HCT116 (cell line): ENCODE results near the gene PLAC8L1. TPM values are rescaled to one million over a fixed set of nuclear protein-coding genes. Genes with fewer than 3 reads are reported as not detected.

Experiments used
- ATAC-seq: fragments of 200-7000 bp; cut with Tn5 transposase; 2 replicates; pipeline ENCODE4 v1.9.1; 2020; ENCODE audit warnings: mild to moderate bottlenecking, moderate library complexity
- BruUV-seq: library from RNA; stranded (reverse); fragments of 400-500 nt; replicated peaks from 2 replicates; lab custom pipeline; 2021; lab: Mats Ljungman, UMichigan
- CTCF ChIA-PET: fragments of 300-600 bp; sonication (Branson Sonifier 250); formaldehyde crosslinking; loops from one replicate; lab custom pipeline; 2021; ENCODE audit warnings: antibody characterized with exemption; lab: Charles Lee
- POLR2A ChIA-PET: fragments of 300-600, 350-600 bp; sonication (Branson Sonifier 250); formaldehyde crosslinking; loops from one replicate; lab custom pipeline; 2021; ENCODE audit warnings: antibody characterized with exemption; lab: Charles Lee
- RAD21 ChIA-PET, 2 experiments: fragments of 300-600 bp; sonication (Branson Sonifier 250); formaldehyde crosslinking; loops; one replicate each; lab custom pipeline; 2023; ENCODE audit warnings: low total read pairs in 2 of 2; ENCODE audit not compliant: uncharacterized antibody in 2 of 2, unreplicated experiment in 2 of 2, low non-redundant PET in 1 of 2; lab: Charles Lee
- DNase-seq: peaks from one replicate; pipeline ENCODE4 v3.0.0-alpha.2; 2010; ENCODE audit warnings: low read depth, low spot score
- H2AFZ ChIP-seq: fragments of 200-600 bp; shearing (Covaris generic), sonication (generic); 2 replicates; pipeline ENCODE4 v1.6.1; 2017; ENCODE audit warnings: low read depth, mixed run types, mixed read lengths, antibody characterized with exemption, low read length; ENCODE audit not compliant: poor library complexity, severe bottlenecking
- H3K27ac ChIP-seq: 2 replicates; pipeline ENCODE4 v1.5.1; 2012; ENCODE audit warnings: low read depth, low read length
- H3K27me3 ChIP-seq: fragments of 200-600 bp; sonication (generic); 2 replicates; pipeline ENCODE4 v1.6.1; 2016; ENCODE audit warnings: mixed run types, low read length, mixed read lengths; ENCODE audit not compliant: insufficient read depth
- H3K36me3 ChIP-seq, 2 experiments: fragments of 200-500 bp in 1 of 2; fragments of 200-600 bp in 1 of 2; sonication (Bioruptor generic) in 1 of 2; sonication (generic) in 1 of 2; 2 replicates each; pipeline versions ENCODE4 v1.5.1 to v1.6.1; 2014 to 2016; ENCODE audit warnings: low read length in 2 of 2, inconsistent platforms in 1 of 2, mixed read lengths in 1 of 2, mixed run types in 1 of 2; ENCODE audit not compliant: insufficient read depth in 2 of 2, control insufficient read depth in 1 of 2
- H3K4me1 ChIP-seq, 2 experiments: fragments of 200-600 bp in 1 of 2; sonication (generic) in 1 of 2; 2 replicates each; pipeline versions ENCODE4 v1.5.1 to v1.6.1; 2012 to 2017; ENCODE audit warnings: low read length in 2 of 2, inconsistent platforms in 1 of 2, mild to moderate bottlenecking in 1 of 2, mixed read lengths in 1 of 2, mixed run types in 1 of 2, moderate library complexity in 1 of 2; ENCODE audit not compliant: insufficient read depth in 2 of 2, control insufficient read depth in 1 of 2
- H3K4me2 ChIP-seq: fragments of 200-600 bp; sonication (generic); 2 replicates; pipeline ENCODE4 v1.6.1; 2017; ENCODE audit warnings: mixed run types, low read length, mixed read lengths
- H3K4me3 ChIP-seq, 2 experiments: fragments of 200-600 bp in 1 of 2; sonication (generic) in 1 of 2; replicated peaks in 1 of 2; 2 replicates each; pipeline ENCODE4 v1.5.1; 2011 to 2016; ENCODE audit warnings: low read length in 2 of 2, control low read depth in 1 of 2, low read depth in 1 of 2, mild to moderate bottlenecking in 1 of 2, mixed read lengths in 1 of 2, mixed run types in 1 of 2
- H3K79me2 ChIP-seq: fragments of 200-600 bp; sonication (generic); 2 replicates; pipeline ENCODE4 v1.6.1; 2017; ENCODE audit warnings: mild to moderate bottlenecking, mixed run types, low read length, moderate library complexity, mixed read lengths; ENCODE audit not compliant: insufficient read depth
- H3K9ac ChIP-seq: fragments of 200-600 bp; sonication (generic); 2 replicates; pipeline ENCODE4 v1.6.1; 2016; ENCODE audit warnings: low read length, mixed read lengths
- H3K9me2 ChIP-seq: fragments of 200-600 bp; sonication (generic), shearing (Covaris generic); 2 replicates; pipeline ENCODE4 v1.6.1; 2017; ENCODE audit warnings: mixed run types, mild to moderate bottlenecking, moderate library complexity; ENCODE audit not compliant: insufficient read depth
- H3K9me3 ChIP-seq, 2 experiments: fragments of 200-500 bp in 1 of 2; fragments of 200-600 bp in 1 of 2; sonication (Bioruptor generic) in 1 of 2; sonication (generic) in 1 of 2; 2 replicates each; pipeline ENCODE4 v1.6.1; 2014 to 2017; ENCODE audit warnings: low read length in 2 of 2, mixed read lengths in 2 of 2, inconsistent platforms in 1 of 2, low read depth in 1 of 2, mild to moderate bottlenecking in 1 of 2, mixed run types in 1 of 2, moderate library complexity in 1 of 2; ENCODE audit not compliant: control insufficient read depth in 1 of 2, insufficient read depth in 1 of 2
- H4K20me1 ChIP-seq: fragments of 200-600 bp; sonication (generic), shearing (Covaris generic); 2 replicates; pipeline ENCODE4 v1.6.1; 2017; ENCODE audit warnings: mixed run types, mild to moderate bottlenecking, moderate library complexity; ENCODE audit not compliant: insufficient read depth
- CBX3 ChIP-seq: IDR thresholded peaks from 2 replicates; pipeline ENCODE4 v1.6.1; 2012; ENCODE audit warnings: low read depth
- CEBPB ChIP-seq: IDR thresholded peaks from 2 replicates; pipeline ENCODE4 v1.6.1; 2012; ENCODE audit warnings: low read depth
- ELF1 ChIP-seq: IDR thresholded peaks from 2 replicates; pipeline ENCODE4 v1.6.1; 2012; ENCODE audit warnings: low read depth, borderline replicate concordance
- EZH2 ChIP-seq: fragments of 200-600 bp; sonication (generic); IDR thresholded peaks from 2 replicates; pipeline ENCODE4 v1.6.1; 2017; ENCODE audit warnings: antibody characterized with exemption, mixed run types
- EZH2phosphoT487 ChIP-seq: fragments of 200-600 bp; IDR thresholded peaks from 2 replicates; pipeline ENCODE4 v1.6.1; 2018; ENCODE audit warnings: antibody characterized with exemption, borderline replicate concordance
- POLR2AphosphoS5 ChIP-seq: IDR thresholded peaks from 2 replicates; pipeline ENCODE4 v1.6.1; 2011; ENCODE audit warnings: mild to moderate bottlenecking, low read depth, low read length, moderate library complexity
- SP1 ChIP-seq: IDR thresholded peaks from 2 replicates; pipeline ENCODE4 v1.6.1; 2012; ENCODE audit warnings: low read depth
- SRF ChIP-seq: IDR thresholded peaks from 2 replicates; pipeline ENCODE4 v1.6.1; 2012; ENCODE audit warnings: low read depth
- TCF7L2 ChIP-seq: IDR thresholded peaks from 2 replicates; pipeline ENCODE4 v1.7.0; 2011; ENCODE audit warnings: borderline replicate concordance, inconsistent platforms; ENCODE audit not compliant: insufficient read depth, insufficient read length; ENCODE audit errors: extremely low read depth
- ZNF274 ChIP-seq: fragments of 200-500 bp; sonication (Bioruptor generic); IDR thresholded peaks from 2 replicates; pipeline ENCODE4 v1.6.1; 2014; ENCODE audit warnings: mild to moderate bottlenecking, low read depth, low read length, inconsistent platforms
- intact Hi-C: fragments of 100-400 bp; cut with micrococcal nuclease; formaldehyde crosslinking; loops from 2 replicates; pipeline ENCODE4 v1.10.0; 2022
- total RNA-seq: library from RNA; stranded (reverse); gene quantifications from one replicate; pipeline ENCODE4 v1.2.1, GENCODE V29; 2021; ENCODE audit not compliant: unreplicated experiment
- TF ChIP-seq, protein P1 (sequence below), 3 experiments: fragments of 200-600 bp in 1 of 3; sonication (generic) in 1 of 3; IDR thresholded peaks in 2 of 3; conservative IDR thresholded peaks in 1 of 3; 2 replicates each; pipeline ENCODE4 v1.5.1; 2012 to 2017; ENCODE audit warnings: low read depth in 2 of 3, low read length in 2 of 3, antibody characterized with exemption in 1 of 3, borderline replicate concordance in 1 of 3, control low read depth in 1 of 3, mild to moderate bottlenecking in 1 of 3, mixed read lengths in 1 of 3, mixed run types in 1 of 3, moderate library complexity in 1 of 3; ENCODE audit not compliant: insufficient read depth in 1 of 3
- TF ChIP-seq, protein P2 (sequence below): IDR thresholded peaks from 2 replicates; pipeline ENCODE4 v1.6.1; 2012
- TF ChIP-seq, protein P3 (sequence below): IDR thresholded peaks from 2 replicates; pipeline ENCODE4 v1.6.1; 2012; ENCODE audit warnings: low read depth
- TF ChIP-seq, protein P4 (sequence below): IDR thresholded peaks from 2 replicates; pipeline ENCODE4 v1.6.1; 2011; ENCODE audit warnings: mild to moderate bottlenecking, low read length, moderate library complexity; ENCODE audit not compliant: insufficient replicate concordance; ENCODE audit errors: extremely low read depth

The PLAC8L1 gene
- total RNA-seq, 1 experiment from 2014 or later = 2.6 TPM

DNA sequence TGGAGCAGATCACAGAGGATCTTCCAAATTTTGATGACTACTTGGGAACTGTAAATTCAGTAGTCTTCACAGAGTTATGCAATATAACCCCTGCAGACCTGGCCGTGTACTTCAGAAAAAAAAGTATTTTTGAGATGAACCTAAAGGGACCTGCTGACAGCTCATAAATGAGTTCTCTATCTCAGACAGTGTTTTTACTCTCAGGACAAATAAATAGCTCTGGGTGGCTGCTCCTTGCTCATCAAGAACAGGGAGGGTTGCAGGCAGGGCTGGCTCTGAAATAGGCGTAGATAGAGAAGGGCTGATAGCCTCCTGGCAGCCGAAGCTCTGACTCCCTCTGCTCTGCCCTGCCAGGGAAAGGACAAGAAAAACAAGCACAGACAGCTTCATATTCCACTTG, 64.8 kb downstream of the PLAC8L1 start (continued):
- TF ChIP-seq, protein P1, sequence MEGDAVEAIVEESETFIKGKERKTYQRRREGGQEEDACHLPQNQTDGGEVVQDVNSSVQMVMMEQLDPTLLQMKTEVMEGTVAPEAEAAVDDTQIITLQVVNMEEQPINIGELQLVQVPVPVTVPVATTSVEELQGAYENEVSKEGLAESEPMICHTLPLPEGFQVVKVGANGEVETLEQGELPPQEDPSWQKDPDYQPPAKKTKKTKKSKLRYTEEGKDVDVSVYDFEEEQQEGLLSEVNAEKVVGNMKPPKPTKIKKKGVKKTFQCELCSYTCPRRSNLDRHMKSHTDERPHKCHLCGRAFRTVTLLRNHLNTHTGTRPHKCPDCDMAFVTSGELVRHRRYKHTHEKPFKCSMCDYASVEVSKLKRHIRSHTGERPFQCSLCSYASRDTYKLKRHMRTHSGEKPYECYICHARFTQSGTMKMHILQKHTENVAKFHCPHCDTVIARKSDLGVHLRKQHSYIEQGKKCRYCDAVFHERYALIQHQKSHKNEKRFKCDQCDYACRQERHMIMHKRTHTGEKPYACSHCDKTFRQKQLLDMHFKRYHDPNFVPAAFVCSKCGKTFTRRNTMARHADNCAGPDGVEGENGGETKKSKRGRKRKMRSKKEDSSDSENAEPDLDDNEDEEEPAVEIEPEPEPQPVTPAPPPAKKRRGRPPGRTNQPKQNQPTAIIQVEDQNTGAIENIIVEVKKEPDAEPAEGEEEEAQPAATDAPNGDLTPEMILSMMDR (IDR thresholded peaks at IDR 0.05 in 2 of 3, conservative IDR thresholded peaks at IDR 0.05 in 1 of 3; ENCODE audit: borderline replicate concordance in 1 of 3, insufficient read depth in 1 of 3, low read depth in 2 of 3, low read length in 2 of 3) = no peak
- TF ChIP-seq POLR2AphosphoS5 = no peak

DNA sequence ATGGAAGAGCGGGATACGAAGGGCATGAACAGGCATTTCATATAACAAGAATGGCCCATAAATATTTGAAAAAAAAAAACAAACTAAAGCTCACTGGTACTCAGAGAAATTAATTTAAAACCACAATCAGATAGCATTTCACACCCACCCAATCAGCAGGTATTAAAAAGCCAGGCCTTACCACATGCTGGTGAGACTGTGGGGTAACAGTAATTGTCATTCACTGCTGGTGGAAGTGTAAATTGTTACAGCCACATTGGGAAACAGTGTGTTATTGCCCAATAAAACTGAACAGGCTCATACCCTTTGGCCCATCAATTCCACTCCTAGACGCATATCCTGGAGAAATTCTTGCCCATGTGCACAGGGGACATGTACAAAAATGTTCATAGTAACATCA, 66.0 kb downstream of the PLAC8L1 start:
- no peak for ATAC-seq
- Histone ChIP-seq H3K9ac (no peak overlapping the region), H2AFZ (no peak overlapping the region), H3K27ac (no peak overlapping the region), H3K27me3 (no peaks in the 10 kb centered on the region), H3K4me3 (no peak overlapping the region), H3K9me2 (no peaks in the 10 kb centered on the region), H4K20me1 (no peaks in the 10 kb centered on the region), H3K9me3 (no peaks in the 10 kb centered on the region), H3K79me2 (no peaks in the 10 kb centered on the region), H3K4me2 (no peak overlapping the region), H3K36me3 (no peaks in the 10 kb centered on the region), H3K4me1 (peaks cover 22 to 31% of the 10 kb centered on the region in 2 experiments)
- ChIA-PET RAD21 (no interaction called here), CTCF (no interaction called here), POLR2A (no interaction called here)
- intact Hi-C loops = no loop called here
- no peak for DNase-seq
- BruUV-seq = no TSS peak
- TF ChIP-seq EZH2 (no peak), ELF1 (no peak), EZH2phosphoT487 (no peak), CEBPB (no peak), ZNF274 (no peak), SRF (no peak), TCF7L2 (no peak), CBX3 (no peak), SP1 (no peak)
- TF ChIP-seq, protein P2, sequence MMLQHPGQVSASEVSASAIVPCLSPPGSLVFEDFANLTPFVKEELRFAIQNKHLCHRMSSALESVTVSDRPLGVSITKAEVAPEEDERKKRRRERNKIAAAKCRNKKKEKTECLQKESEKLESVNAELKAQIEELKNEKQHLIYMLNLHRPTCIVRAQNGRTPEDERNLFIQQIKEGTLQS = no peak
- TF ChIP-seq, protein P1 (IDR thresholded peaks at IDR 0.05 in 2 of 3, conservative IDR thresholded peaks at IDR 0.05 in 1 of 3; ENCODE audit: borderline replicate concordance in 1 of 3, insufficient read depth in 1 of 3, low read depth in 2 of 3, low read length in 2 of 3) = no peak
- TF ChIP-seq, protein P3, sequence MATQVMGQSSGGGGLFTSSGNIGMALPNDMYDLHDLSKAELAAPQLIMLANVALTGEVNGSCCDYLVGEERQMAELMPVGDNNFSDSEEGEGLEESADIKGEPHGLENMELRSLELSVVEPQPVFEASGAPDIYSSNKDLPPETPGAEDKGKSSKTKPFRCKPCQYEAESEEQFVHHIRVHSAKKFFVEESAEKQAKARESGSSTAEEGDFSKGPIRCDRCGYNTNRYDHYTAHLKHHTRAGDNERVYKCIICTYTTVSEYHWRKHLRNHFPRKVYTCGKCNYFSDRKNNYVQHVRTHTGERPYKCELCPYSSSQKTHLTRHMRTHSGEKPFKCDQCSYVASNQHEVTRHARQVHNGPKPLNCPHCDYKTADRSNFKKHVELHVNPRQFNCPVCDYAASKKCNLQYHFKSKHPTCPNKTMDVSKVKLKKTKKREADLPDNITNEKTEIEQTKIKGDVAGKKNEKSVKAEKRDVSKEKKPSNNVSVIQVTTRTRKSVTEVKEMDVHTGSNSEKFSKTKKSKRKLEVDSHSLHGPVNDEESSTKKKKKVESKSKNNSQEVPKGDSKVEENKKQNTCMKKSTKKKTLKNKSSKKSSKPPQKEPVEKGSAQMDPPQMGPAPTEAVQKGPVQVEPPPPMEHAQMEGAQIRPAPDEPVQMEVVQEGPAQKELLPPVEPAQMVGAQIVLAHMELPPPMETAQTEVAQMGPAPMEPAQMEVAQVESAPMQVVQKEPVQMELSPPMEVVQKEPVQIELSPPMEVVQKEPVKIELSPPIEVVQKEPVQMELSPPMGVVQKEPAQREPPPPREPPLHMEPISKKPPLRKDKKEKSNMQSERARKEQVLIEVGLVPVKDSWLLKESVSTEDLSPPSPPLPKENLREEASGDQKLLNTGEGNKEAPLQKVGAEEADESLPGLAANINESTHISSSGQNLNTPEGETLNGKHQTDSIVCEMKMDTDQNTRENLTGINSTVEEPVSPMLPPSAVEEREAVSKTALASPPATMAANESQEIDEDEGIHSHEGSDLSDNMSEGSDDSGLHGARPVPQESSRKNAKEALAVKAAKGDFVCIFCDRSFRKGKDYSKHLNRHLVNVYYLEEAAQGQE = no peak
- TF ChIP-seq, protein P4, sequence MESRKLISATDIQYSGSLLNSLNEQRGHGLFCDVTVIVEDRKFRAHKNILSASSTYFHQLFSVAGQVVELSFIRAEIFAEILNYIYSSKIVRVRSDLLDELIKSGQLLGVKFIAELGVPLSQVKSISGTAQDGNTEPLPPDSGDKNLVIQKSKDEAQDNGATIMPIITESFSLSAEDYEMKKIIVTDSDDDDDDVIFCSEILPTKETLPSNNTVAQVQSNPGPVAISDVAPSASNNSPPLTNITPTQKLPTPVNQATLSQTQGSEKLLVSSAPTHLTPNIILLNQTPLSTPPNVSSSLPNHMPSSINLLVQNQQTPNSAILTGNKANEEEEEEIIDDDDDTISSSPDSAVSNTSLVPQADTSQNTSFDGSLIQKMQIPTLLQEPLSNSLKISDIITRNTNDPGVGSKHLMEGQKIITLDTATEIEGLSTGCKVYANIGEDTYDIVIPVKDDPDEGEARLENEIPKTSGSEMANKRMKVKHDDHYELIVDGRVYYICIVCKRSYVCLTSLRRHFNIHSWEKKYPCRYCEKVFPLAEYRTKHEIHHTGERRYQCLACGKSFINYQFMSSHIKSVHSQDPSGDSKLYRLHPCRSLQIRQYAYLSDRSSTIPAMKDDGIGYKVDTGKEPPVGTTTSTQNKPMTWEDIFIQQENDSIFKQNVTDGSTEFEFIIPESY = no peak
